Measurements from ENCODE around the gene MCOLN2.

- TF ChIP-seq, protein P1, sequence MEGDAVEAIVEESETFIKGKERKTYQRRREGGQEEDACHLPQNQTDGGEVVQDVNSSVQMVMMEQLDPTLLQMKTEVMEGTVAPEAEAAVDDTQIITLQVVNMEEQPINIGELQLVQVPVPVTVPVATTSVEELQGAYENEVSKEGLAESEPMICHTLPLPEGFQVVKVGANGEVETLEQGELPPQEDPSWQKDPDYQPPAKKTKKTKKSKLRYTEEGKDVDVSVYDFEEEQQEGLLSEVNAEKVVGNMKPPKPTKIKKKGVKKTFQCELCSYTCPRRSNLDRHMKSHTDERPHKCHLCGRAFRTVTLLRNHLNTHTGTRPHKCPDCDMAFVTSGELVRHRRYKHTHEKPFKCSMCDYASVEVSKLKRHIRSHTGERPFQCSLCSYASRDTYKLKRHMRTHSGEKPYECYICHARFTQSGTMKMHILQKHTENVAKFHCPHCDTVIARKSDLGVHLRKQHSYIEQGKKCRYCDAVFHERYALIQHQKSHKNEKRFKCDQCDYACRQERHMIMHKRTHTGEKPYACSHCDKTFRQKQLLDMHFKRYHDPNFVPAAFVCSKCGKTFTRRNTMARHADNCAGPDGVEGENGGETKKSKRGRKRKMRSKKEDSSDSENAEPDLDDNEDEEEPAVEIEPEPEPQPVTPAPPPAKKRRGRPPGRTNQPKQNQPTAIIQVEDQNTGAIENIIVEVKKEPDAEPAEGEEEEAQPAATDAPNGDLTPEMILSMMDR (IDR thresholded peaks at IDR 0.05; ENCODE audit: control extremely low read depth in 1 of 3, insufficient read depth in 1 of 3, low read depth in 1 of 3, low read length in 3 of 3): no peak
- TF ChIP-seq ATF3 (IDR thresholded peaks at IDR 0.05; ENCODE audit: insufficient read depth, low read depth, low read length) (no peak), JUN (IDR thresholded peaks at IDR 0.05; ENCODE audit: low read depth, low read length) (no peak), POLR2A (IDR thresholded peaks at IDR 0.05; ENCODE audit: control extremely low read depth in 1 of 2, low read depth in 2 of 2, low read length in 2 of 2) (no peak), POLR2AphosphoS5 (IDR thresholded peaks at IDR 0.05; ENCODE audit: low read depth, low read length) (no peak), EZH2 (IDR thresholded peaks at IDR 0.05; ENCODE audit: low read depth, low read length, severe bottlenecking) (no peak), HDAC6 (IDR thresholded peaks at IDR 0.05; ENCODE audit: low read depth, low read length) (no peak)
Measured at GRCh38 chr1:84885469-84885868, 111.4 kb downstream of the MCOLN2 start.

Measured in H1 (cell line).